HCEC 1CT (cell line): ENCODE results near the gene CEP83.
A peak's percentile ranks its signal among the peaks of the same experiment; 100 is the strongest.
"Not testable (repeated sequence)": the region's sequence is repeated elsewhere in the genome, so short reads cannot be mapped to it uniquely, and the experiment has no call there.

ENCODE experiments used
- DNase-seq: peaks from one replicate; pipeline ENCODE4 v3.0.0-alpha.2; 2017

The CEP83 gene

GRCh38 chr12:94429633-94430032 lies 30.0 kb downstream of the CEP83 start:
- no peak for DNase-seq

DNA sequence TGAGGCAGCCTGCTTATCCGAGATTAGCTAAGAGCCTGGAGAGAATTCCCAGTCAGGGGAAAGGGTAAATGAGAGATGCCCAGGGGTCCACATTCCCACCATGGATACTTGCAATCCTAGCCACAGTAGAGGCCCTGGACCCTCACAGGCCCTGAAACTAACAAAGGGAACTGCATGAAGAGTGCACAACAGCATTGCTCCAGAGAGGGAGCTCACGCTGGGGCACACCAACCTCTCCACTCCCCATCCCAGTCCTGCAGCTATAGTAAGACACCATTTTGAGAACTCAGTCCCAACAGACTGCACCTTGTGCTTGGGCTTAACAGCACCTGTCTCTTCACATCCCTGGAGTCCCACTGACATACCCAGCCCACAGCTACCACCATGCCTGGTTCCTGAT lies 30.5 kb downstream of the CEP83 start:
- DNase-seq = no peak

DNA sequence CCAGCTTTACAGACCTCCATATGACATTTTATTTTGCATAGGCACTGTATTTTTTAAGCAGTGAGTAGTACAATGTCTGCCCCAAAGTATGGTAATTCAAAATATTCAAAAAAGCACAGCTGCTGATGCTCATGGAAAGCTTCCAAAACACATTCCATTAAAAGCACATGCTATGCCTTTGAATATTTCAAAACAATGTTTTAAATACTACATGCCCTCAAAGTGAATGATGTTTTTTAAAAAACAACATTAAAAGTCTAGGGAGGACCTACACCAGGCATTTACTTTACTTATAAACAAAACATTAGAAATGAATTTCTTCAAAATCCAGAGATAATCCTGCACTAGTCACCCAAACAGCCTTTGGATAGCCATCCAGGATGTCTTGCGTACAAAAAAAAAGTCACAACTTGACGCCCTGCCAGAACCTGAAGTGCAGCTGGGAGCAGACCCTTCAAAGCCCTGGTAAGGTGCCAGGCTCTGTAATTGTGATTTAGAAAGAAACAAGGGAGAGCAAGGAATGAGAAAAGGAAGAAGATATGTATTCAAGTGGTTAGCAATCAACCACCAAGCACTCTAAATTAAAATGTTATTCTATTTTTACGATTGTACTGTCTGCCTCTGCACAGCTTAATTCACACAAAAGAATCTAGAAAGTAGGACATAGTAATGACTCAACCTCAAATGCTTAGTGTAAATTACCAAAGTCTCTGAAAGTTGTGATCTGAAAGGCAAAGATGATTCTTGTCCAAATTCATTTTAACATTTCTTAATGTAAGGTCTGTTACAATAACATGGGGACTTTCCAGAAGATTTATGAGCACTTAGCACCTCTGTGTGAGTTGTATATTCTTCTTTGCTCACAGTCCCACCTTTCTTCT lies 31.9 kb downstream of the CEP83 start:
- peak; percentile 72 for DNase-seq

DNA sequence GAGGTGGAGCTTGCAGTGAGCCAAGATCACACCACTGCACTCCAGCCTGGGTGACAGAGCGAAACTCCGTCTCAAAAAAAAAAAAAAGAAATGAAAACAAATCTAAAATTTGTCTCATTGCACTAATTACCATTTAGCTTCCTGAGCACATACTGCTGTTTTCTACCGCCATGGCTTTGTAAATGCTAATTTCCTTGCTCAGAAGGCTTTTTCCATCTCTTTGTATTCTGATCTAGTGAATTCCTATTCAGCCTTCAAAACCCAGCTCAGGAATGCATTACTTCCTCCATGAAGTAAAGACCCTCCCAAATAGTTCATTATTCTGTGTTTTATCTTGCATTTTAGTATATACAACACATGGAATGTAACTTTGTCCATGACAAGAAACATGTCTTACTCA lies 33.6 kb downstream of the CEP83 start:
- no peak for DNase-seq

- DNase-seq = not testable (repeated sequence)
Measured at GRCh38 chr12:94424830-94425229, 34.8 kb downstream of the CEP83 start.

DNA sequence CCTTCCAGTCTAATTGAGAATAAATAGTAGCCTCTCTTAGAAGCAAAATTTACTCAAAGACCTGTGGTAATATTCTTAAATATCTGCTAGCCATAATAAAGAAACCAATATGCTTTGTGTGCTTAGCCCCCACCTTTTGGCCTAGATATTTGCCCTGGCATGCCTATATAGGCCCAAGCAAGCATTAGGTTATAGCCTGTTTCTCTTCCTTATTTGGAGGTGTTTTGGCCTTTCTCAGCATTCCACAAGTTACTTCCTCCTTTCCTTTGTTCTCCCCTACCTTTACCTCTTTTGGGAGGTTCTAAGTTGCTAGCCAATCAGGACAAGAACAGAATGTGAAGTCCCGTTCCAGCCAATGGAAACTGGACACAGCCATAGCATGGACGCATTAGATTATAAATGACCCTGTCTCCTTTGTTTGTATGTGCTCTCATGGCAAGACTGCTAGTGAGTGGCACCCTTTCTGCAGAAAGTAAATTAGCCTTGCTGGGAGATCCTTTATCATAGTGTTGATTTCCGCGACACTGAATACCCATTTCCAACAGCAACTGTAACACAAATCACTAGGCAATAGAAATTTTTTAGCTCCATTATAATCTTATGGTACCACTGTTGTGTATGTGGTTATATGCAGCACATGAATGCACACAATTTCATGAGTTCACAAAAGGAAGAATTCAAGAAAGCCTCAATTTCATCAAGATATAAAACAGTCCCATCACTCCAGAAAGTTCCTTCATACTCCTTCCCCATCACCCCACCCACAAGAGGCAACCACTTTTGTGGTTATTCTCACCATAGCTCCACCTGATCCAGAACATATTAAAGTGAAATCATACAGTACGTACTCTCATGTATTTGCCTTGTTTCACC lies 37.6 kb downstream of the CEP83 start:
- DNase-seq = no peak

DNA sequence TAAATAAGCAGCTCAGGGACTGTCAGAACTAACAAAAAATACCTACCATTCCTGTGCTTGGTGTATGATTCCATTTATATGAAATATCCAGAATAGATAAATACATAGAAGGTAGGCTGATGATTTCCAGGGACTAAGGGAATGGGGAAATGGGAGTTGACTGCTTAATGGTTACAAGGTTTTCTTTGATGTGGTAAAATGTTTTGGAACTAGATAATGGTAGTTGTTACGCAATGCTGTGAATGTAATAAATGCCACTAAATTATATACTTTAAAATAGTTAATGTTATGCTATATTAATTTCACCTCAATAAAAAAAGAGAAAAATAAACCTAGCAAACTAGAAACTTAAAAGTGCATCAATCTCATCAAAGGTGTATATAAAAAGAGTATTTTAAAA lies 41.1 kb downstream of the CEP83 start:
- no peak for DNase-seq

- no peak for DNase-seq
Measured at GRCh38 chr12:94416613-94417012, 43.1 kb downstream of the CEP83 start.

GRCh38 chr12:94415066-94415465 lies 44.6 kb downstream of the CEP83 start:
- DNase-seq = no peak

- no peak for DNase-seq
Measured at GRCh38 chr12:94405413-94406116, 54.1 kb downstream of the CEP83 start.

DNA sequence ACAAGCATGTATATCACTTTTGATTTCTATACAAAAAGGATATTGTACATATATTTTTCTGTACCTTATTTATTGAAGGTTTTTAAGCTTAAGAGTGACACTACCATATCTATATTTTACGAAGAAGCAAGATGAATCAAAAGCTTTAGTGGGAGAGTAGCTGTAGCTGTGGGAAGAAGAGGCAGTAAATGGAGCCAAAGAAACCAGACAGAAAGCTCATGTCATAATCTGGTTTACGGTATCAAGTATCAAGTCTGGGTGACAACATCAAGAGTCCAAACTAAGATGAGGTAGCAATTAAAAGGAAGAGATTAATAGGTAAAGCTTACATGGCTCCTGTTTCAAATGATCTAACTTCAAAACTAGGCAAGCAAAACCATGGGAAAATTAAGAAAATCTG lies 54.8 kb downstream of the CEP83 start:
- no peak for DNase-seq

GRCh38 chr12:94401326-94401725 lies 58.3 kb downstream of the CEP83 start:
- no peak for DNase-seq

DNA sequence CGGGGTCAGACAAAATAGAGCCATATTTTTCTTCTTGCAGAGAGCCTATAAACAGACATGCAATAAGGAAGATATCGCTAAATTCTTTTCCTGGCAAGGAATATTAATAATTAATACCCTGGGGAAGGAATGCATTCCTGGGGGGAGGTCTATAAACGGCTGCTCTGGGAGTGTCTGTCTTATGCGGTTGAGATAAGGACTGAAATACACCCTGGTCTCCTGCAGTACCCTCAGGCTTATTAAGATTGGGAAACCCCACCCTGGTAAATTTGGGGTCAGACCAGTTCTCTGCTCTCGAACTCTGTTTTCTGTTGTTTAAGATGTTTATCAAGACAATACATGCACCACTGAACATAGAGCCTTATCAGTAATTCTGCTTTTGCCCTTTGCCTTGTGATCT lies 61.0 kb downstream of the CEP83 start:
- DNase-seq = not testable (repeated sequence)

DNA sequence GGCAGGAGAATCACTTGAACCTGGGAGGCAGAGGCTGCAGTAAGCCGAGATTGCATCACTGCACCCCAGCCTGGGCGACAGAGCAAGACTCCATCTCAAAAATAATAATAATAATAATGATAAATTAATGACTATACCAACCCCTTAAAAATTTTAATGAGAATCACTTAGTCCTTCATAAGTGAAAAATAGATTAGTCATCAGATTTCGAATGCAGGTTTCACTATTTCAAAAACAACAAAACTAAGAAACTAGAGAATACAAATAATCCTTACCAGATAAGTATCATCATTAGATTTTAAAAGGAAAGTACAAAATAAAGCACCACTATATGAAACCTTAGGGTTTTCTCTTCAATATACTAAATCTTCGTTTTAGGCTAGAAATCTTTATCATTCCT lies 62.3 kb downstream of the CEP83 start:
- no peak for DNase-seq

- not testable (repeated sequence) for DNase-seq
Measured at GRCh38 chr12:94396014-94396413, 63.7 kb downstream of the CEP83 start.

DNA sequence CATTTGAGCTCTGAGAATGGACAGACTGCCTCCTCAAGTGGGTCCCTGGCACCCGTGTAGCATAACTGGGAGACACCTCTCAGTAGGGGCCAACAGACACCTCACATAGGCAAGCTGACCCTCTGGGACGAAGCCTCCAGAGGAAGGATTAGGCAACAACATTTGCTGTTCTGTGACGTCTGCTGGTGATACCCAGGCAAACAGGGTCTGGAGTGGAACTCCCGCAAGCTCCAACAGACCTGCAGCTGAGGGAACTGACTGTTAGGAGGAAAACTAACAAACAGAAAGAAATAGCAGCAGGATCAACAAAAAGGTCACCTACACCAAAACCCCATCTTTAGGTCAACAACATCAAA lies 69.6 kb downstream of the CEP83 start:
- no peak for DNase-seq

DNA sequence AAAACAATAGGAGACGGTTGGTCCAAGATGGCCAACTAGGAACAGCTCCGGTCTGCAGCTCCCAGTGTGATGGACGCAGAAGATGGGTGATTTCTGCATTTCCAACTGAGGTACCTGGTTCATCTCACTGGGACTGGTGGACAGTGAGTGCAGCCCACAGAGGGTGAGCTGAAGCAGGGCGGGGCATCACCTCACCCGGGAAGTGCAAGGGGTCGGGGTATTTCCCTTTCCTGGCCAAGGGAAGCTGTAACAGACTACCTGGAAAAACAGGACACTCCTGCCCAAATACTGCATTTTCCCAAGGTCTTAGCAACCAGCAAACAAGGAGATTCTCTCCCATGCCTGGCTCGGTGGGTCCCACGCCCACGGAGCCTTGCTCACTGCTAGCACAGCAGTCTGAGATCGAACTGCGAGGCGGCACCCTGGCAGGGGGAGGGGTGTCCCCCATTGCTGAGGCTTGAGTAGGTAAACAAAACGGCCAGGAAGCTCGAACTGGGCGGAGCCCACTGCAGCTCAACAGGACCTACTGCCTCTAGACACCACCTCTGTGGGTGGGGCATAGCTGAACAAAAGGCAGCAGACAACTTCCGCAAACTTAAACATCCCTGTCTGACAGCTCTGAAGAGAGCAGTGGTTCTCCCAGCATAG lies 70.1 kb downstream of the CEP83 start:
- not testable (repeated sequence) for DNase-seq

- no peak for DNase-seq
Measured at GRCh38 chr12:94386422-94386821, 73.2 kb downstream of the CEP83 start.

DNA sequence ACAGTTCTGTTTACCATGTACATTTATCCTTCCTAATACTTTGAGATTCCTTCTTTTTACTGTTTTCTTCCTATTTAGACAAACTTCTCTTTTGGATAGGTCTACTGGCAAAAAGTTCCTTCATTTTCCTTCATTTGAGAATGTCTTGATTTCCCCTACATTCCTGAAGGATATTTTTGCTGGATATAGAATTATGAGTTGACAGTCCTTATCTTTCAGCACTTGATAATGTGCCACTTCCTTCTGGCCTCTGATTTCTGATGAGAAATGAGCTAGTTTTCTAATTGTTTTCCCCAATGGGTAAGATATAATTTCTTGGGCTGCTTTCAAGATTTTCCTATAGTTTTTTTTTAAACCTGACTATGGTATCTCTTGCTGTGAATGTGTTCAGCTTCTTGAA lies 75.6 kb downstream of the CEP83 start:
- no peak for DNase-seq

GRCh38 chr12:94380507-94380906 lies 79.2 kb downstream of the CEP83 start:
- no peak for DNase-seq

DNA sequence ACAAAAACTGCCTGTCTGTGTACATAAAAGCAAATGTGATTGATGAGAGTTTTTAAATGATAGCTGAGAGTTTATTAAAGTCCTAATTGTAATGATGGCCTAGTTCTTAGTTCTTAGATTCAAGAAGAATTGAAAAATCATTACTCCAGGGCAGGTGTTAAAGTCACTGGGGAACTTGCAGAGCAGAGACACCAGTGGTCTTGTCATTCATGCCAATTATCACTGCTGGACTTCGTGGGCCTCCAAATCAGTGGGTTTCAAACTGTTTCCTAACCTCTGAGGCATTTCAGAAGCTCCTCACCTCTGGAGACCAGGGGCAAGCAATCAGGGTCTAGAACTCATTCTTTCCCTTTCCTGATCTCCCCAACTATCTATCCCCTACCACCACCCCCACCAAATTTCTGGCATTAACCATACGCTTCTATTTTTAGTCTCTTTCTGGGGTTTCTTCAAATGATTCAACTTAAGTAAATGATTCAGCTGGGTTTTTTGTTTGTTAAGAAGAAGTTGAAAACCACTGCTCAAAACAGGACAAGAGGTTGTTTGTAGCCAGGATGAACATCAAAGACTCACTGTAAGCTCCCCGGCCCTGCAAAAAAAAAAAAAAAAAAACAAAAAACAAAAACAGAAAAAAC lies 80.1 kb downstream of the CEP83 start:
- DNase-seq = no peak

DNA sequence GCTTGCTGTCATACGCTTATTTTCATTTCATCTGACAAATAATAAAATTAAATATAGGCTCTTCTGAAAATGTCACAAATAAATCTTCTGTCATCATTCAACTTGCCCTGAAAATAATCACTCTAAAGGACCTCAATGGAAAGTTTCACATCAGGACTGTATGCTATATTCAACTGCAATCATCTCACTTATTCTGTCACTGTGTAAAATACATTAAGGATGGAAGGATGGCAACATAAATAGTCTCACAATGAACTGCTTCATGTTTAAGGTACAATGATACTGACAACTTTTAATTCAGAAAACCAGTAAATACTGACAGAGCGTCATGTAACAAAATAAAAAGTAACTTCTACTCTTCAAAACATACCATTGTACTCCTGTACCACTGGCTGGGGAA lies 82.1 kb downstream of the CEP83 start:
- DNase-seq = no peak
